Adrenal gland (tissue), 12 donors: Measurements from ENCODE around the gene ABCB9. TPM values are rescaled to one million over a fixed set of nuclear protein-coding genes. Genes with fewer than 3 reads are reported as not detected.

Experiments
- DNase-seq, 7 donors: peaks; one replicate each; pipeline ENCODE4 v3.0.0-alpha.2; 2019 to 2020
- H3K27ac ChIP-seq, 5 donors: fragments of 200-600 bp; sonication (generic) in 4 of 5; 1 replicate in 3 of 5; 2 replicates in 2 of 5; pipeline versions ENCODE4 v1.5.1 to v1.8.0; 2016 to 2020; ENCODE audit warnings: mild to moderate bottlenecking in 1 of 5
- H3K27me3 ChIP-seq: fragments of 200-600 bp; 2 replicates; pipeline ENCODE4 v1.8.0; 2021
- H3K36me3 ChIP-seq, 2 donors: fragments of 200-600 bp; replicated peaks in 1 of 2; 1 replicate in 1 of 2; 2 replicates in 1 of 2; pipeline versions ENCODE4 v1.5.1 to v1.8.0; 2018 to 2022
- H3K4me1 ChIP-seq, 2 donors: fragments of 200-600 bp; replicated peaks in 1 of 2; 1 replicate in 1 of 2; 2 replicates in 1 of 2; pipeline versions ENCODE4 v1.5.1 to v1.8.0; 2018 to 2021
- H3K4me3 ChIP-seq, 4 donors: fragments of 200-600 bp; sonication (generic) in 3 of 4; one replicate each; pipeline ENCODE4 v1.5.1; 2016 to 2018
- H3K9me3 ChIP-seq, 3 donors: fragments of 200-600 bp; sonication (generic) in 1 of 3; replicated peaks in 1 of 3; 1 replicate in 2 of 3; 2 replicates in 1 of 3; pipeline versions ENCODE4 v1.5.1 to v1.8.0; 2016 to 2021
- CTCF ChIP-seq, 6 experiments: fragments of 450-650 bp in 4 of 6; fragments of 200-600 bp in 2 of 6; sonication (generic) in 1 of 6; IDR thresholded peaks; 1 replicate in 5 of 6; 2 replicates in 1 of 6; pipeline versions ENCODE4 v1.5.1 to v1.8.0; 2016 to 2021; ENCODE audit warnings: antibody characterized with exemption in 6 of 6, mild to moderate bottlenecking in 2 of 6, moderate library complexity in 1 of 6
- POLR2A ChIP-seq, 2 donors: fragments of 450-650 bp; IDR thresholded peaks; one replicate each; pipeline ENCODE4 v1.6.1; 2017; ENCODE audit warnings: antibody characterized with exemption in 2 of 2, mild to moderate bottlenecking in 2 of 2, moderate library complexity in 1 of 2
- WGBS, 4 donors: extraction: QIAGEN DNeasy Blood & Tissue Kit in 2 of 4; methylation state at CpG; one replicate each; pipeline versions ENCODE4 v1.1.5 to v1.1.7; 2013 to 2017; 5-methylcytosine and 5-hydroxymethylcytosine counted together
- intact Hi-C, 2 donors: fragments of 100-400 bp; cut with DNase I; formaldehyde crosslinking; loops; one replicate each; pipeline versions ENCODE4 v1.14.1 to v1.15.0; 2022 to 2023
- polyA plus RNA-seq, 3 donors: library from polyadenylated mRNA; stranded (reverse); fragments of 200-250 nt in 2 of 3; fragments of 350-450 nt in 1 of 3; fragmentation: Illumina TruSeq in 1 of 3; extraction: RNeasy Lipid Tissue Mini Kit (QIAGEN cat#74804) in 1 of 3; gene quantifications; one replicate each; pipeline ENCODE4 v1.2.3, GENCODE V29; 2013 to 2014
- total RNA-seq, 9 donors: library from RNA; depleted of rRNA in 4 of 9; stranded (reverse); fragments of >200 nt in 4 of 9; fragments of 120-200 nt in 1 of 9; fragmentation: NEBNext Ultra II Directional in 1 of 9; extraction: Animal tissue kit (Norgen Biotek cat#: 25700) in 1 of 9; gene quantifications; one replicate each; pipeline versions ENCODE4 v1.1.0 to v1.2.4, GENCODE V29; 2013 to 2023
- donor health status: healthy with polysubstance abuse.
- donor health status: Bipolar disorder and iron deficiency.
- donor health status: DM: yes; HTN: yes; CAD: no.
- donor health status: DM: no; HTN: no; CAD: no.
- donor health status: DM: no; HTN: no; CAD: no.
- donor health status: DM: yes; HTN: yes; CAD: no.

ABCB9 gene
- total and polyA plus RNA-seq, 12 donors: 2.0 to 10.0 (median 6.2) TPM

GRCh38 chr12:122939125-122939524, 27.1 kb downstream of the ABCB9 start:
- H3K4me3 ChIP-seq: no peak overlapping the region
- TF ChIP-seq CTCF (IDR thresholded peaks at IDR 0.05) (no peak), POLR2A (IDR thresholded peaks at IDR 0.05) (no peak)
- H3K36me3 ChIP-seq: no peaks in the 10 kb centered on the region
- no peaks in the 10 kb centered on the region for H3K27me3 ChIP-seq
- H3K9me3 ChIP-seq: no peaks in the 10 kb centered on the region
- intact Hi-C loops: no loop called here
- DNase-seq: no peak
- peaks cover 0 to 3% of the 10 kb centered on the region in 2 donors for H3K4me1 ChIP-seq
- WGBS, 4 donors: 85 to 95% (median 93%) methylated on average over 4 of the region's 4 CpGs
- H3K27ac ChIP-seq: no peak overlapping the region

- WGBS, 4 donors: 52 to 65% (median 63%) methylated on average over 3 of the region's 3 CpGs
- DNase-seq: peak in 1 of 7 donors; percentile 53
- H3K27me3 ChIP-seq: no peaks in the 10 kb centered on the region
- TF ChIP-seq POLR2A (IDR thresholded peaks at IDR 0.05) (no peak), CTCF (IDR thresholded peaks at IDR 0.05) (no peak)
- H3K4me1 ChIP-seq: no peaks in the 10 kb centered on the region
- no peaks in the 10 kb centered on the region for H3K9me3 ChIP-seq
- H3K36me3 ChIP-seq: no peaks in the 10 kb centered on the region
- no peak overlapping the region for H3K4me3 ChIP-seq
- intact Hi-C loops: no loop called here
- no peak overlapping the region for H3K27ac ChIP-seq
Measured at GRCh38 chr12:122937622-122938091, 28.6 kb downstream of the ABCB9 start.

GRCh38 chr12:122935318-122935717, 30.9 kb downstream of the ABCB9 start:
- WGBS, 4 donors: 86 to 94% (median 92%) methylated on average over 8 of the region's 8 CpGs
- intact Hi-C loops: no loop called here
- no peak for DNase-seq

GRCh38 chr12:122934722-122935121, 31.5 kb downstream of the ABCB9 start:
- Histone ChIP-seq H3K4me3 (no peak overlapping the region), H3K4me1 (no peaks in the 10 kb centered on the region), H3K36me3 (no peaks in the 10 kb centered on the region), H3K27ac (no peak overlapping the region), H3K9me3 (no peaks in the 10 kb centered on the region), H3K27me3 (no peaks in the 10 kb centered on the region)
- 74 to 80% (median 77%) methylated on average over 3 of the region's 3 CpGs for WGBS, 4 donors
- TF ChIP-seq CTCF (IDR thresholded peaks at IDR 0.05): no peak
- no peak for TF ChIP-seq POLR2A (IDR thresholded peaks at IDR 0.05)
- intact Hi-C loops: no loop called here
- DNase-seq: no peak

More at GRCh38 chr12:122935318-122935717, 30.9 kb downstream of the ABCB9 start:
- Histone ChIP-seq H3K4me1 (no peaks in the 10 kb centered on the region), H3K4me3 (no peak overlapping the region), H3K27me3 (no peaks in the 10 kb centered on the region), H3K36me3 (no peaks in the 10 kb centered on the region), H3K27ac (no peak overlapping the region), H3K9me3 (no peaks in the 10 kb centered on the region)
- no peak for TF ChIP-seq POLR2A (IDR thresholded peaks at IDR 0.05)
- TF ChIP-seq CTCF (IDR thresholded peaks at IDR 0.05): no peak
